Measurements from ENCODE around the gene SRPK3.
"Not testable (repeated sequence)": the region's sequence is repeated elsewhere in the genome, so short reads cannot be mapped to it uniquely, and the experiment has no call there.

Gene SRPK3

GRCh38 chrX:153780678-153781427 is at the start of gene SRPK3:
Gene SRPK3, plus strand, starts transcription at chrX:153781041. Its CDS starts 46 bp downstream, at chrX:153781087.
- DNase-seq: no peak

GRCh38 chrX:153731117-153731844 is 49.6 kb upstream of the SRPK3 start:
- DNase-seq: no peak

- no peak for DNase-seq
Observed at GRCh38 chrX:153731845-153732215, 49.0 kb upstream of the SRPK3 start.

GRCh38 chrX:153732401-153732800 is 48.4 kb upstream of the SRPK3 start:
- DNase-seq: peak; percentile 12 to 21

- no peak for DNase-seq
Observed at GRCh38 chrX:153733651-153734240, 47.1 kb upstream of the SRPK3 start.

GRCh38 chrX:153734871-153735270 is 46.0 kb upstream of the SRPK3 start:
- no peak for DNase-seq

- DNase-seq: no peak
Observed at GRCh38 chrX:153735274-153735673, 45.6 kb upstream of the SRPK3 start.

GRCh38 chrX:153736071-153736820 is 44.6 kb upstream of the SRPK3 start:
- DNase-seq: no peak

- no peak for DNase-seq
Observed at GRCh38 chrX:153736871-153737441, 43.9 kb upstream of the SRPK3 start.

GRCh38 chrX:153738056-153738605 is 42.7 kb upstream of the SRPK3 start:
- DNase-seq: no peak

GRCh38 chrX:153739754-153740486 is 40.9 kb upstream of the SRPK3 start:
- DNase-seq: no peak

- no peak for DNase-seq
Observed at GRCh38 chrX:153740631-153741222, 40.1 kb upstream of the SRPK3 start.

GRCh38 chrX:153741446-153741845 is 39.4 kb upstream of the SRPK3 start:
- DNase-seq: no peak

GRCh38 chrX:153742111-153742510 is 38.7 kb upstream of the SRPK3 start:
- DNase-seq: not testable (repeated sequence)

GRCh38 chrX:153742796-153743467 is 37.9 kb upstream of the SRPK3 start:
- DNase-seq: not testable (repeated sequence)

- not testable (repeated sequence) for DNase-seq
Observed at GRCh38 chrX:153743468-153744209, 37.2 kb upstream of the SRPK3 start.

- no peak for DNase-seq
Observed at GRCh38 chrX:153744210-153745066, 36.4 kb upstream of the SRPK3 start.

GRCh38 chrX:153745067-153745433 is 35.8 kb upstream of the SRPK3 start:
- not testable (repeated sequence) for DNase-seq

- DNase-seq: no peak
Observed at GRCh38 chrX:153746359-153746758, 34.5 kb upstream of the SRPK3 start.
